ENCODE results near the gene CACNA2D3.

DNA sequence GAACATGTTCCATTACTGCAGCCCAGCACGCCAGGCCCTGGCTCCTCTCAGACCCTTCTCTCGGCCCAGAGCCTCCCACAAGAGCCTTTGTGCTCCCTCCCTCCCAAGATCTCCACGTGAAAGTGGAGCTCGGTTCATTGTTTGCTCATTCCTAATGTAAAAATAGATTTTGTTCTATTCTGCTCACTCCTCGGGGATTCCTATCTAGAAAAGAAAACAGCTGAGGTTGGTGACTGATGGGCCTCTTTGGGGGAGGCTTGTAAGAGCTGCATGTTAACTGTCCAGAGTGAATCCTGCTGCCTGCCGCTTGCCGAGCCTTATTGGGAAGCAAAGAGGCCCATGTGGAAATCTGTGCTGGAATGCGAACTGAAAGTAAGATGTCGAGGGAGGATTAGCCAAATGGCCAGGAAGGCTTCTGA is 538.4 kb downstream of the CACNA2D3 start:
- TF ChIP-seq, protein P1, sequence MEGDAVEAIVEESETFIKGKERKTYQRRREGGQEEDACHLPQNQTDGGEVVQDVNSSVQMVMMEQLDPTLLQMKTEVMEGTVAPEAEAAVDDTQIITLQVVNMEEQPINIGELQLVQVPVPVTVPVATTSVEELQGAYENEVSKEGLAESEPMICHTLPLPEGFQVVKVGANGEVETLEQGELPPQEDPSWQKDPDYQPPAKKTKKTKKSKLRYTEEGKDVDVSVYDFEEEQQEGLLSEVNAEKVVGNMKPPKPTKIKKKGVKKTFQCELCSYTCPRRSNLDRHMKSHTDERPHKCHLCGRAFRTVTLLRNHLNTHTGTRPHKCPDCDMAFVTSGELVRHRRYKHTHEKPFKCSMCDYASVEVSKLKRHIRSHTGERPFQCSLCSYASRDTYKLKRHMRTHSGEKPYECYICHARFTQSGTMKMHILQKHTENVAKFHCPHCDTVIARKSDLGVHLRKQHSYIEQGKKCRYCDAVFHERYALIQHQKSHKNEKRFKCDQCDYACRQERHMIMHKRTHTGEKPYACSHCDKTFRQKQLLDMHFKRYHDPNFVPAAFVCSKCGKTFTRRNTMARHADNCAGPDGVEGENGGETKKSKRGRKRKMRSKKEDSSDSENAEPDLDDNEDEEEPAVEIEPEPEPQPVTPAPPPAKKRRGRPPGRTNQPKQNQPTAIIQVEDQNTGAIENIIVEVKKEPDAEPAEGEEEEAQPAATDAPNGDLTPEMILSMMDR (IDR thresholded peaks at IDR 0.05; ENCODE audit: insufficient read depth, low read length, poor library complexity, severe bottlenecking): no peak
- TF ChIP-seq EZH2phosphoT487 (conservative IDR thresholded peaks at IDR 0.05; ENCODE audit: low read length): no peak

Measured in SU-DHL-6 (cell line).